ENCODE data around the gene SCUBE1. TPM values are rescaled to one million over a fixed set of nuclear protein-coding genes. Genes with fewer than 3 reads are reported as not detected.

The SCUBE1 gene
- total and polyA plus RNA-seq, 2 of the 8 experiments (the other 6 are each of a cell fraction or from before 2014, with no cell fraction given) = 2.3 to 4.9 TPM

GRCh38 chr22:43270949-43271348 lies 72.2 kb downstream of the SCUBE1 start (continued):
- no peak for TF ChIP-seq CHD7 (IDR thresholded peaks at IDR 0.05; ENCODE audit: insufficient replicate concordance, low read length)
- no peak for TF ChIP-seq GABPA (IDR thresholded peaks at IDR 0.05; ENCODE audit: borderline replicate concordance, insufficient read depth, low read length)
- no peak for TF ChIP-seq POLR2A (IDR thresholded peaks at IDR 0.05; ENCODE audit: control extremely low read depth in 1 of 2, low read depth in 2 of 2, low read length in 2 of 2)
- no peak for TF ChIP-seq ATF3 (IDR thresholded peaks at IDR 0.05; ENCODE audit: insufficient read depth, low read depth, low read length)
- no peak for TF ChIP-seq SIX5 (IDR thresholded peaks at IDR 0.05; ENCODE audit: low read depth, low read length)
- TF ChIP-seq HDAC6 (IDR thresholded peaks at IDR 0.05; ENCODE audit: low read depth, low read length) = no peak
- no peak for TF ChIP-seq CEBPB (IDR thresholded peaks at IDR 0.05; ENCODE audit: low read depth, low read length)
- TF ChIP-seq CBX5 (IDR thresholded peaks at IDR 0.05; ENCODE audit: low read depth, low read length) = no peak
- no peak for TF ChIP-seq MAFK (IDR thresholded peaks at IDR 0.05; ENCODE audit: low read depth, low read length)
